GM19238 (cell line): ENCODE measurements around the gene BOLA3.
A peak's percentile ranks its signal among the peaks of the same experiment; 100 is the strongest.
"Not testable (repeated sequence)": the region's sequence is repeated elsewhere in the genome, so short reads cannot be mapped to it uniquely, and the experiment has no call there.

Experiments
- DNase-seq: peaks from one replicate; pipeline ENCODE4 v3.0.0; 2011; ENCODE audit warnings: low spot score; ENCODE audit not compliant: insufficient read length

The BOLA3 gene, protein sequence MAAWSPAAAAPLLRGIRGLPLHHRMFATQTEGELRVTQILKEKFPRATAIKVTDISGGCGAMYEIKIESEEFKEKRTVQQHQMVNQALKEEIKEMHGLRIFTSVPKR

DNA sequence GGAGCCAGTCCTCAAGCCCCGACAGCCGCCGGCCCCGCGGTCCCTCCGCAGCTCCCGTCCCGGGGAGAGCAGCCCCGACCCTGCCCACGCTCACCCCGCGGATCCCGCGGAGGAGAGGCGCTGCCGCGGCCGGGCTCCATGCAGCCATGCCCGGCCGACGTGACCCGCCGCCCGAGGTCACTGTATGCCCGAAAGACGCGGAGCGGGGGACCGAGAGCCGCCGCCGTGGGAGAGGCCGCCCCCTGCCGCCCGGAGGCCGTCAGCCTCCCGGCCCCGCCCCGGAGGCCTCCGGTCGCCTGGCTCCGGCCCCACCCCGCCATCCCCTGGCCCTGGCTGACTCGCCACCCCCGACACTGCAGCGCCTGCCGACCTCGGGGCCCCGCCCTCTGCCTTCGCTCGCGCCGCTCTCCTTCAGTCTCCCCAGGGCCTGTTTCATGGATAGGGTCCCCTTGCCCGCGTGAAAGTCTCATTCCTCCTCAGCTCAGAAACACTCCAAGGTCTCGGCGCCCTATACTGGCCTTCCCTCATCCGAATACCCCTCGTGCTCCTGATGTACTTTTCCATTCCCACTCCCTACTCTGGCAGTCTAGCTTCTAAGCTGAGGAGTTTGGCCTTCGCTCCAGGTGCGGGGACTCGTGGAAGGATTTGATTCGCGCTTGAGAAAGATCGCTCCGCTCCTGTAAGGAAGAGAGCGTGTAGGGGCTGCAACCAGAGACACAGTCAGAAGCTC, at the start of gene BOLA3:
TSS of gene BOLA3 (minus strand) at position 186 of the 730 bp plus-strand sequence. CDS start at position 148, 38 bp downstream.
- DNase-seq: peak; percentile 90

- DNase-seq: no peak
Observed at GRCh38 chr2:74197049-74197448, 49.3 kb upstream of the BOLA3 start.

GRCh38 chr2:74194799-74195198, 47.1 kb upstream of the BOLA3 start:
- no peak for DNase-seq

GRCh38 chr2:74191596-74192380, 44.1 kb upstream of the BOLA3 start:
- no peak for DNase-seq

GRCh38 chr2:74188696-74189095, 41.0 kb upstream of the BOLA3 start:
- no peak for DNase-seq

- DNase-seq: no peak
Observed at GRCh38 chr2:74188018-74188601, 40.4 kb upstream of the BOLA3 start.

DNA sequence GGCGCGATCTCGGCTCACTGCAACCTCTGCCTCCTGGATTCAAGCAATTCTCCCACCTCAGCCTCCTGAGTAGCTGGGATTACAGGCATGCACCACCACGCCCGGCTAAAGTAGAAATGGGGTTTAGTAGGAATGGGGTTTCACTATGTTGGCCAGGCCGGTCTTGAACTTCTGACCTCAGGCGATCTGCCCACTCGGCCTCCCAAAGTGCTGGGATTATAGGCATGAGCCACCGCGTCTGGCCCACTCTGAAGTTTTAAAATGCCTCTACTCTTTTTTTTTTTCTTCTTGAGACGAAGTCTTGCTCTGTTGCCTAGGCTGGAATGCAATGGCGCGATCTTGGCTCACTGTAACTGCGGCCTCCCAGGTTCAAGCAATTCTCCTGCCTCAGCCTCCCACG, 39.0 kb upstream of the BOLA3 start:
- not testable (repeated sequence) for DNase-seq

GRCh38 chr2:74186038-74186437, 38.3 kb upstream of the BOLA3 start:
- peak; percentile 37 for DNase-seq

DNA sequence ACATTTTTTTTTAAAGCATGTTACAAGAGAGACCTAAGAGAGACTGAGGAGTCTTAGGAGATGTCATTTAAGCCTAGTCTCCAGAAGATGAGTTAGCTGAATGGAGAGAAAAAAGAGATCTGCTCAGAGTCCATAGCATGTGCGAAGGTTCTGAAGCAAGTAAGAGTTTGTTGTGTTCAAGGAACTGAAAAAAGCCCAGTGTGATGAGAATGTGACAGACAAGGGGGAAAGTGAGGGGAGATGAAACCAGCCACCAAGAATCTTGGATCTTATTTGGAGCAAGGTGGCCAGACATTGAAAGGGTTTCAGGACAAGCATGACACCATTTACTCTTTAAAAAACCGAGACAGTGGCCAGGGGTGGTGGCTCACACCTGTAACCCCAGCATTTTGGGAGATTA, 36.2 kb upstream of the BOLA3 start:
- DNase-seq: no peak

- DNase-seq: peak; percentile 28
Observed at GRCh38 chr2:74181739-74182138, 34.0 kb upstream of the BOLA3 start.

- DNase-seq: no peak
Observed at GRCh38 chr2:74179063-74179865, 31.6 kb upstream of the BOLA3 start.

DNA sequence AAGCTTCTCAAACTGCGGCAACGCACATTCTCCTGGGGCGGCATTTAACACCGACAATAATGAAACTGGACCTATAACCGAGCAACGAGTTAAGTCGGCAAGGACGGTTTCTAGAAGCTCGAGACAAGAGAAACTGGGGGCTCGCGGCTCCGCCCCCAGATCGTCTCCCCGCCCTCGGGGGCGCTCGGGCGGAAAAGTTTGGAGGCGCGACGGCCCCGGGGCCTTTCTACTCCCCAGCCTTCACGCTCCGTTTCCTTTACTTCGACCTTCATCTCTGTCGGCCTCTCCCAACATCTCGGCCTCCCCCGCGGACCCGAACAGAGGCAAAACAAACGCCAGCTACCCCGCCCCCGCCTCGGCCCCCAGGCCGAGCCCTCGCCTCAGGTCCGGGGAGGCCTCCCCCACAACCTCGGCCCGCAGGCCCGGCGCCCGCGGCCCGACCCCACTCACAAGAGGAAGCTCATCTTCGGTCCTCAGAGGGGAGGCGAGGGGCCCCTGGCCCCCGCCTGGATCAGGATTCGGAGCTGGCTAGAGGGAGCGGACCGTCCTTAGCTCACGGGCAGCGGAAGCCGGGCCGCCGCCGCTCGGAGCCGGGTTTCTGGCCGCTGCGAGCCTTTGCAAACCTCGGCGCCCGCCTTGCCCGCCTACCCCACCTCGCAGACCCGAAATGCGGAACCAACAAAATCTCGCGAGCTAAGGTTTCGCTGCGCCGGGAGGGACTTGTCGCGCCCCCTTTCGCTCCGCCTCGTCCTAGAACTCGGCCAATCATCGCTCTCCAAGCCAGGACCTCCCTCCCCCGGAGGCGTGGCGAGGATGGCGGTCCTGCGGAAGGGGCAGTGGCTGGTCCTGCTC, 30.7 kb upstream of the BOLA3 start, which contains the start of gene MOB1A:
TSS of gene MOB1A (minus strand) at position 669 of the 852 bp plus-strand sequence. CDS start at position 464, 205 bp downstream.
- peak; percentile 77 for DNase-seq

DNA sequence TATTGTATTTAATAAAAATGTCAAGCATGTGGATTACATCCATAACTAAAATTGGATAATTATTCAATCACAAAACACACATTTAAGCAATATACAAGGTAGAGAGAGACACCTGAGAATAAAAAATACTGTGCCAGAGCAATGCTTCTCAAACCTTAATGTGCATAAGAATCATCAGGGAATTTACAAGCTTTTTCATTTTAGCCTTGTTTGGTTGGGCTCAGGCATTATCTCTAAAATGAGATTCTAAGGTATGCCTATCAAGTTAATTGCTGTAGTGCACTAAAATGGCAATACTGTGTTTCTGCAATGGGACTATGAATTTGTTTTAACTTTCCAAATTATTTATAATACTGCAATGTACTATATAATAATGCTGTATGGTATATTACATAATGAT, 30.0 kb upstream of the BOLA3 start:
- no peak for DNase-seq

DNA sequence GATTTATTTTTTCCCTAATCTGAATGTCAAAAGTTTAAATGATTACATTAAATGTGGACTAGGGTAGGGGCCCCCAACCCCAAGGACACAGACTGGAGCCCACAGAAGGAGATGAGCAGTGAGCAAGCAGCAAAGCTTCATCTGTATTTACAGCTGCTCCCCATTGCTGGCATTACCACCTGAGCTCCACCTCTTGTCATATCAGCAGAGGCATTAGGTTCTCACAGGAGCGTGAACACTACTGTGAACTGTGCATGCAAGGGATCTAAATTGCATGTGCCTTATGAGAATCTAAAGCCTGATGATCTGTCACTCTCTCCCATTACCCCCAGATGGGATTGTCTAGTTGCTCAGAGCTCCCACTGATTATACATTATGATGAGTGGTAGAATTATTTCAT, 27.2 kb upstream of the BOLA3 start:
- DNase-seq: no peak

DNA sequence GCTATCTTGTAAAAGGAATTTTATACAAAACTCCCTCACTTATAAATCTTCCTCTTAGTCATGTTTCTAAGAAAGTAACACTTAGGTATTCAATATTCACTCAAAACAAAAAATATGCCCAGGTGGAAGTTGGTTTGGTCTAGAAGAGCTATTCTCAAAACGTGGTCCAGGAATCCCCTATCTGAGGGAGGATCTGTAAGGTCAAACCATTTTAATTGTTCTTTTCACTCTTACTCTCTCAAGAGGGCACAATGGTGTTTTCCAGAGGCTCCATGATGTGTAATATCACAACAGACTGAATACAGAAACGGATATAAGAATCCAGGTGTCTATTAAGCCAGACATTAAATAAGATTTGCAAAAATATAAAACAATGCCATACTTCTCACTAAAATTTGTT, 21.0 kb upstream of the BOLA3 start:
- DNase-seq: no peak

DNA sequence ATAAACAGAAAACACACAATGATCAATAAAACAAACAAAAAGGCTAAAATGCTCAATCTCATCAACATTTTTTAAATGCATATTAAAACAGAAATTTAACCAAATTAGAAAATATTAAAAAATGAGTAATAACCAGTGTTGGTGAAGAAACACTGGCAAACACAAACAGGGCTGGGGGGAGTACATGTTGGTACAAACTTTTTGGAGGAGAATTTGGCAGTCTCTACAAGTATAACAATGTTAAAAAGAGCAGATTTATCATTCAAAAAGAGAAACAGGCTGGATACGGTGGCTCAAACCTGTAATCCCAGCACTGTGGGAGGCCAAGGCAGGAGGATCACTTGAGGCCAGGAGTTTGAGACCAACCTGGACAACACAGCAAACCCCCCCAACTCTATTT, 17.0 kb upstream of the BOLA3 start:
- no peak for DNase-seq

DNA sequence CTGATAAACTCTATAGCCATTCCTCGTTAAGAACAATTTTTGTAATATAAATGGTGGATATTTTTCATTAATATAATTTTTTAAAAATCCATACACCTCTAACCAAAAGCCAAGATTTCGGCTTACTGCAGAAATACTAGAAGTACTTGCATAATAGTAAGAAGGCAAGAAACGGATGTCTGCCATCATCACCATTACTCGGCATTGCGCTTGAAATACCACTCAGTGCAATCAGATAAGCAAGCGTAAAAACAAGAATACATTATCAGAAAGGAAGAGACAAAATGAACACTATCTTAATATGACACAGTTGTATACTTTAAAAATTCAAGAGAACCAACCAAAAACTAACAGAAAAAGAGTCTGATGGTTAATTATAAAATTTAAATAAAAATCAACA, 15.2 kb upstream of the BOLA3 start:
- no peak for DNase-seq

DNA sequence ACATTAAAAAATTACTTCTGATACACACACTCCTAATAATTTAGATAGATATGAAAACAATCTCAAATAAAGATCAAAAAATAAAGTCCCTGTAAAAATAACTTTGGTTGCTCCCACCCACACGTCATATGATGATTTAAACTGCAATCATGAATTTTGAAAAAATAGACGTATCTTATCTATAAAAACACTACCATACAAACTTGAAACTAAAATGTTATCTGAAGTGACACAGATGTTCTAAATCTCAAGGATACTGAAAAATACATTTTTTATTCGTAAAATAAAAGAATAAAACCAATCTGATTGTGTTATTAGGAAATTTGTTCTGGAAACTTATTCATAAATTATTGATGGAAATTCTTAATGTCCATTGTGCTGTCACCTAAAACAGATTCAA, 8.1 kb upstream of the BOLA3 start:
- DNase-seq: no peak

- no peak for DNase-seq
Observed at GRCh38 chr2:74152954-74153353, 5.2 kb upstream of the BOLA3 start.

DNA sequence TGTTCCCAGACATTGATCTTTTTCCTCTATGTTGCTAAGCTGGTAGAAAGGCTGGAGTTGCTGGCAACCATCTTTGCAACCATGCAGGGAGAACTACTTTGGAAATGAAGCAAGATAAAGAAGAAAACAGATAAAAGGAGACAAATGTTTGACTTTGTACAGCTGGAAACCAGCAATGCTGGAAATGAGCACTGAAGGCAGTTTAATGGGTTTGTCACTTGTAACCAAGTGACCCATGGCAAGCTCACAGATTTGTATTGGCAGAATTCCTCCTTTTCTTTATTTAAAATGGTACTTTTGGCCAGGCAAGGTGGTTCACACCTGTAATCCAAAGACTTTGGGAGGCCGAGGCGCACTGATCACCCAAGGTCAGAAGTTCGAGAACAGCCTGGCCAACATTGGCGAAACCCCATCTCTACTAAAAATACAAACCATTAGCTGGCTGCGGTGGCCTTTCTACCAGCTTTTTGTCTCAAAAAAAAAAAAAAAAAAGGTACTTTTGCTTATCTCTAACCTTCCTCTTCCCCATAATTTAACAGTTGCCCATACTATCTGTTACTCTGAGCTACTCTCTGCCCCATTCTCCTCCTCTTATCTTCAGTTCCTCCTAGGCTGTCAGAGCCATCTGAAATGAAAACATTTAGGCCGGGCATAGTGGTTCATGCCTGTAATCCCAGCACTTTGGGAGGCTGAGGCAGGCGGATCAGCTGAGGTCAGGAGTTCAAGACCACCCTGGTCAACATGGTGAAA, 2.0 kb upstream of the BOLA3 start:
- no peak for DNase-seq
